8988T (cell line): ENCODE data around the gene XBP1.
"Not testable (repeated sequence)": the region's sequence is repeated elsewhere in the genome, so short reads cannot be mapped to it uniquely, and the experiment has no call there.

Experiments used
- DNase-seq: peaks from one replicate; pipeline ENCODE4 v3.0.0; 2011

The XBP1 gene

DNA sequence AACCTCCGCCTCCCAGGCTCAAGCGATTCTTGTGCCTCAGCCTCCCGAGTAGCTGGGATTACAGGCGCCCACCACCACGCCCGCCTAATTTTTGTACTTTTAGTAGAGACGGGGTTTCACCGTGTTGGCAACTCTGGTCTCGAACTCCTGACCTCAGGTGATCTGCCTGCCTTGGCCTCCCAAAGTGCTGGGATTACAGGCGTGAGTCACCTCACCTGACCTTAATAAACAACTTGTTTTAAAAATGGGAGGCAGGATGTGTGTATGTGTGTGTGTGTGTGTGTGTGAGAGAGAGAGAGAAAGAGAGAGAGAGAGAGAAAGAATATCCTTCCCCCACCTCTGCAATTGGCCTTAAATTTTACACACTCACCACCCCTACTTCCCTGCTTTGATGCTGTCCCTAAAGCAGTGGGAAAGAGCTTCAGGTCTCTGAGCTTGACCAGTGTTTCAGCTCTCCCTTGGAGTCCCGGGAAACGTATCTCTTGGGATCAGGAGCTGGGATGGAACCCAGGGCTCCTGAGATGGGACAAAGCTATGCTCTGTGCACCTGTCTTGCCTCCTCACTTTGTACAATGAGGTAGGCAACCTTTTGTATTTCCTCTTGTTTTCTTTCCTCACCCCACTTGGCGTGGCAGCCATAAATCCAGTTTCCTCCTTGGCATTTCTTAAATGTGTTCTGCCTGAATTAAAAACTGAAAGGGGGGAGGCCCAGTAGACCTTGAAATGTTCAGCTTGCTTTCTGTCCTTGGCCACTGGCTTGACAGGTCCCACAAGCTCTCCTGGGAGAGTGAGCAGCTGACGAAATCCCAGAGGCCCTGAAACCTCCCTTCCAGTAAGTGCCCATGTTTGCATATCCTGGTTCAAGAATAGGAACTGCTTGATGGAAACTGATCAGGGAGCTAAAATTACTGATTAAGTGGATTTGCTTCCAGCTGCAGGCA, 17.8 kb upstream of the XBP1 start:
- no peak for DNase-seq

- DNase-seq, result no peak
Measured at GRCh38 chr22:28817064-28817463, 16.7 kb upstream of the XBP1 start.

- no peak for DNase-seq
Measured at GRCh38 chr22:28815729-28816128, 15.4 kb upstream of the XBP1 start.

GRCh38 chr22:28815111-28815510, 14.7 kb upstream of the XBP1 start:
- DNase-seq, result no peak

- no peak for DNase-seq
Measured at GRCh38 chr22:28813772-28814518, 13.6 kb upstream of the XBP1 start.

- no peak for DNase-seq
Measured at GRCh38 chr22:28812516-28812915, 12.1 kb upstream of the XBP1 start.

- no peak for DNase-seq
Measured at GRCh38 chr22:28810821-28811491, 10.6 kb upstream of the XBP1 start.

GRCh38 chr22:28808716-28809355, 8.5 kb upstream of the XBP1 start:
- no peak for DNase-seq

GRCh38 chr22:28805426-28805825, 5.1 kb upstream of the XBP1 start:
- DNase-seq, result not testable (repeated sequence)

GRCh38 chr22:28802595-28803123, 2.3 kb upstream of the XBP1 start:
- DNase-seq, result peak; percentile 47

DNA sequence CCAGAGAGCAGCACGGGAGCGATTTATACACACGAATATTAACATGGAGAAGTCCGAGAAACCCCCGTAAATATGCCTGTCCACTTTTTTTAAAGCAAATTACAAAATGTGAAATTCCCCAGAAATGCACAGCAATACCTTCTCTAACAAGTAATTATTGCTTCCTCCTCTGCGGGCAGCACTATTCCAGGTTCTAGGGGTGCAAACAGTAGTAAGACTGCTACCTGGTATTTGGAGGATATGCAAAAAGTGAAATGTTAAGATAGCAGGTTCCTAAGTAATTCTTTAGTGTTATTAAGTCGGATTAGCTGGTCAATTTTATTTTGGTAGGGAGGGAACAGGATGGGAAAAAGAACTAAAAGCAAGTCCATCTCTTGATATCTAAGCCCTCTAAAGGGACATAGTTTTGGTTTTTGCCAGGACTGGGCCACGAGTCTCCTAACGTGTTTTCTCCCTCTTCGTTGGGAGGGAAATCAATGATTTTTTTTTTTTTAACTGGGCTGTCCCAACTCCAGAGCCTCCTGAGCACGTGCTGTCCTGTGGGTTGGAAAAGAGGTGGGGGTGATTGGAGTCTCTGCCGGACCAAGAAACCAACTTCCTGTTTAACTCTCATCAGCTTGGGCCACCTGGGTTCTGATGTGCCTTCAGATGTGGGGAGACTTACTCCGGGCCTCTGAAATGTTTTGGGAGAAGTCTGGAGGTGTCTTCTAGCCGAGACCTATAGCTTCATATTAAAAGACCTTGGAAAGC, 1.7 kb upstream of the XBP1 start:
- no peak for DNase-seq

DNA sequence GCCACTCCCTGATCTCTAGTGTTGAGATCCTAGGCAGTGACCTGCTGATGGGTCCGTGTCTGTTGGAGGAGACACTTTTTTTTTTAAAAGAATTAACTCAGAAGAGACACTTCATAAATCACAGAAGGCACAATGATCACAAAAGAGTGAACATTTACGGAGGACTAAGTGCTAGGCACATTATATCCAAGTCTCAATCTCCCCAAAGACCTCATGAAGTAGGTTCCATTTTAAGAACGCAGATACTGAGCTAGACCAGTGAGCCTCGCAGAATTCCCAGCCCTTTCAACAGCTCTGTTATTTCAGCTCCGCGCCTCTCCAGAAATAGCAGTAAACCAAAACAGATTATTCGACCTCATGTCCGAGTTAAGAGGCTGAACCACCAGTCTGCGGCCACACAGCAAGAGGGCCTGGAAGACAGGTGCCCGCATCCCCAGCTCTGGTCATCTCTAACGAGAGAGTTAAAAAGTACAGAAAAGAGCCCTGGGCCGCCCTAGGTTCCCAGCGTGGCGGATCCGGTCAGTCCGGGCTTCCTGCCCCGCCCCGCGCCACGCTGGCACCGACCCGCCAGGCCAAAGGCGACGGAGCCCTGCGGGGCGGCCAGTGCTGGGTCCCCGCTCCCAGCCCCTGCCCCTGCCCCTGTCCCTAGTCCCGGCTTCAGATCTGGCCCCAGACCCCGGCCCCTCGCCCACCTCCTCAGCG, 612 bp downstream of the XBP1 start:
- peak; percentile 28 for DNase-seq

- peak; percentile 34 for DNase-seq
Measured at GRCh38 chr22:28798810-28799605, 1.4 kb downstream of the XBP1 start.

DNA sequence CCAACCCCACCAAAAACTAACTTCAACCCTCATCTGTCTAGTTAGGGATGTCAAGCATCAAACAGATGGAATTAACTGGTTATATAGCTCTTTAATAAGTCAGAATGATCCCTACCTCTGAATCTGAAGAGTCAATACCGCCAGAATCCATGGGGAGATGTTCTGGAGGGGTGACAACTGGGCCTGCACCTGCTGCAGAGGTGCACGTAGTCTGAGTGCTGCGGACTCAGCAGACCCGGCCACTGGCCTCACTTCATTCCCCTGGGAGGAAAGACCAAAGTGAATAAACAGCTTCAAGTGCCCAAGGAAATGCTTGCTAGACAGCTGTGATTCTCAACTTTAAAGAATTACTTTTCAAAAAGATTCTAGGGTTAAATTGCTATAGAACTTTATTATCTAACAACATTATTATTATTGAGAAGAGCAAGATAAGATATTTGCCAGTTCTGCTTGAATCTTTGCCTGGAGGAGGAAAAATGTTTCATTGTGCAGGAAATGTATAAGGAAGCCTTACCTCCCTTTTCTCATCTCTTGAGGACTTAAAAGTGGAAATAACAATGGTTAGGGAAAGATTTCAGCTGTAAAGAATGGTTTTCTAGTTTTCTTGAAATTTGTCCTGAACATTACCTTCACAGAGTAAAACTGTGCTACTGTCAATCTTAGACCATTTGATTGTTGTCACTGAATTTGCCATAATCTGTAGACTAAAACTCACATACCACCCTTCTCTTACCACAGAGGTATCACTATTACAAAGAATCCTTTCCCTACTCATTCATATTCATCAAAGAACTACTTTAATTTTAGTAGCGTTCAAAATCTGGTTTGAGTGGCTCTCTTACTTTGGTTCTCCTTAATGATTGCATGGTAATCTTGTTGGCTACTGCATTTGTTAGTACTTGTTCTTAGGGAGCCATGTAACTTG, 4.2 kb downstream of the XBP1 start:
- no peak for DNase-seq

DNA sequence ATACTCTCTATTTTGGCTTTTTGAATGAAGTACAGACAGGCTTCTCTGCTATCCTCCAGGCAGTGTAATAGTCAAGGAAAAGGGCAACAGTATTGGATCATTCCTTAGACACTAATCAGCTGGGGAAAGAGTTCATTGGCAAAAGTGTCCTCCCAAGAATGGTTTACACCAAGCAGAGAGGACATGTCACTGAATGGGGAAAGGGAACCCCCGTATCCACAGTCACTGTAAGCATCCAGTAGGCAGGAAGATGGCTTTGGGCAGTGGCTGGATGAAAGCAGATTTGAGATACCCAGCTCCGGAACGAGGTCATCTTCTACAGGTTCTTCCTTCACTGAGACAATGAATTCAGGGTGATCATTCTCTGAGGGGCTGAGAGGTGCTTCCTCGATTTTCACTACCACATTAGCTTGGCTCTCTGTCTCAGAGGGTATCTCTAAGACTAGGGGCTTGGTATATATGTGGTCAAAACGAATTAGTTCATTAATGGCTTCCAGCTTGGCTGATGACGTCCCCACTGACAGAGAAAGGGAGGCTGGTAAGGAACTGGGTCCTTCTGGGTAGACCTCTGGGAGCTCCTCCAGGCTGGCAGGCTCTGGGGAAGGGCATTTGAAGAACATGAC, 5.2 kb downstream of the XBP1 start:
- no peak for DNase-seq

DNA sequence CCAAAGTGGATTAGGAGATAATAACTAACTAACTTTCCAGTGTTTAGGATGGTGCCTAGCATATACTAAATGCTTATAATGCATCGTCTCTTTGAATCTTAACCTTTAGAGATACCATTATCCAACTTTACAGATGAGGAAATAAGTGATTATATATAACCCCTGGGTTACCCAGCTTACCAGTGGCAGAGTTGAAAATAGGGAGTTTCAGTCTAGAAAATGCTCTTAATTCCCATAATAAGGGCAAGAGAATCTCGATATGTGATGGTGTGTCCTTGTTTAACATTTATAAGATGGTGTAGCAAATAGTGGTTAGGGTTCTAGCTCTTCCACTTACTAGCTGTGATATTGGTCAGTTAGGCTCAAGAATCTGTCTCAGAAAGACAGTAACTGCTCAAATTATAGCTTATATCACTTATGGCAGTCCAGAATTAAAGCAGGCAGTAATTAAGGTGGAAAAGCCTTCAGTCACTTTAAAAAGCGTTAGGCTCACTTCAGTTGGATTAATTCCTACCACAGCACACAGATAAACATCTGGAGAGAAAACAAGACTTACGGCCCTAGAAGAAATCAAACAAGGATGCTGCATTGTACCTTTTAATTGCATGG, 6.3 kb downstream of the XBP1 start:
- no peak for DNase-seq

GRCh38 chr22:28792491-28793383, 7.6 kb downstream of the XBP1 start:
- DNase-seq, result no peak
